ENCODE data around the gene HCAR3. TPM values are rescaled to one million over a fixed set of nuclear protein-coding genes. Genes with fewer than 3 reads are reported as not detected.
"Not testable (repeated sequence)": the region's sequence is repeated elsewhere in the genome, so short reads cannot be mapped to it uniquely, and the experiment has no call there.

HCAR3 gene
- 0.58 TPM for polyA plus RNA-seq (2012; ENCODE audit: low read depth, missing spikeins)

DNA sequence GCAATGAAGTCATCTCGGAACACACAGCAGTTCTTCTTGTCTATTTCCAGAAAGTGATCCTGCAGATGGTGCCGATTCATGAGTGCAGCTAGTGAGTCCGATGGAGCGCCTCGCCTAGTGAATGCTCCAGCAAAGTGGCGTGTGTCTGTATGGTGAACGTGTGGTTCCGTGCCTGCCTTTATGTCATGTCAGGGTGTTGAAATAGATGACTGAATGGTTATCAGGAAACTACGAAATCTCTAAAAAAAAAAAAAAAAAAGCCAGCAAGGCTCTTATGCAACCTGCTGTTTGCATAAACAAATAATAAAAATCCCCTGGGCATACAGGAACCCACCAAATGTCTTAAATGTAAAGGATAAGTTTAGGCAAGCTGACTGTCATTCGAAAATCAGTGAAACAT is at the start of gene HCAR3:
TSS of gene HCAR3 (minus strand) at position 154 of the 400 bp plus-strand sequence. CDS start at position 80, 74 bp downstream.
- not testable (repeated sequence) for DNase-seq (ENCODE audit: insufficient read length, low spot score)

DNA sequence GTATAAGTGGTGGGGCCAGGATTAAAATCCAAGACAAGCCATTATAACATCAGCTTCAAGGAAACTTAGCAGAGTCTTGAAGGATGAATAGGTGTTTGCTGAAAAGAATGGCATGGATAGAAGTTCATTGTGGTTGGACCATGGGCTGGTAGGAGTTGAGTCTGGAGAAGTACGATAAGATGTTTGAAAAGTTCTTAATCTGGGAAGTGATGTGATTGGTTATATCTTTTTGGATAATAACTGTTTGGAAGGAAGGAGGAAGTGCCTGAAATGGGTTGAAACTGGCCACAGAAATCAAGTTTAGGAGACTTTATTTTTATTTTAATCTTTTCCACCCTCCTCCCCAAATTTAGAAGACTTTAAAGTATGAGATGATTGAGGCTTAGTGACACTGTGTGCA is 41.0 kb upstream of the HCAR3 start:
- TF ChIP-seq SPI1 (IDR thresholded peaks at IDR 0.05; ENCODE audit: low read depth, low read length) (peak; percentile 14; the same call in 1 of the 2 replicates), TAF1 (IDR thresholded peaks at IDR 0.05; ENCODE audit: low read depth, low read length) (no peak)
- FAIRE-seq (no peak), DNase-seq (ENCODE audit: insufficient read length, low spot score) (no peak)

More for the DNA sequence above, at the start of gene HCAR3:
- not testable (repeated sequence) for FAIRE-seq

DNA sequence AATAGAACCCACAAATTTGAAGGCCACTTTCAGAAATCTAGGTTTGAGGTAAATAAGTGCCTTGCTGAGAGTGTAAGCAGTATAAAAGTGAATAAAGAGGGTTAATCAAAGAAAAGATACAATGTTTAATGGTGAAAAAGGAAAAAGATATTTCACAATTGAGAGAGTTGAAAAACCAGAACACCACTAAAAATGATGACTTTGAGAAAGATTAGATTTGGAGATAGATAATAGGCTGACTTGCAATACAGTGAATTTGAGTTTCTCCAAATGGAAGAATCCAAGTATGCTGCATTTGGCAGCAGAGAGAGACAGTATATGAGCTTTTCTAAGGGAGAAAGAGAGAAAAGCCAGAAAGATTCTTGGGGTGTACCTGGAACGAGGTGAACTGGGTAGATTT is 38.2 kb upstream of the HCAR3 start:
- FAIRE-seq (no peak), DNase-seq (ENCODE audit: insufficient read length, low spot score) (no peak)
- TF ChIP-seq TAF1 (IDR thresholded peaks at IDR 0.05; ENCODE audit: low read depth, low read length) = no peak
- no peak for TF ChIP-seq POLR2AphosphoS5 (IDR thresholded peaks at IDR 0.05; ENCODE audit: low read depth, low read length)
- no peak for TF ChIP-seq POU2F2 (IDR thresholded peaks at IDR 0.05; ENCODE audit: low read depth, low read length)
- no peak for TF ChIP-seq POLR2A (IDR thresholded peaks at IDR 0.05; ENCODE audit: low read depth, low read length)
- TF ChIP-seq SPI1 (IDR thresholded peaks at IDR 0.05; ENCODE audit: low read depth, low read length) = no peak
- TF ChIP-seq PAX5 (IDR thresholded peaks at IDR 0.05; ENCODE audit: insufficient read depth, low read length, severe bottlenecking) = no peak

DNA sequence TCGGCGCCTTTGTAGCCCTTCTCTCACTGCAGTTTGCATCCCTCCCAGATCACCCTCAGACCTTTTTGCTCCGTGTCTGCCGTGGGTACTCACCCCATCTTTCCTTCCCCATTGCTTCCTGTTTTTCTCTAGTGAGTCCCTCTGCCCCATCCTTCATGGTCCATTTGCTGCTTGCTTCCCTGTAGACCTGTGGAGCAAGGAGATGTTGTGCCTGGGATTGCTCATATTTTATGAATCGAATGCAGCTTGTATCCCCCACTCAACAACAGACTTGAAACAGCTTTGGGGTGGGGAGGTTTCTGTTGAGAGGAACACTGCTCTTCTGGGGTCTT is 36.7 kb upstream of the HCAR3 start:
- DNase-seq (ENCODE audit: insufficient read length, low spot score) (no peak), FAIRE-seq (no peak)
- TF ChIP-seq POU2F2 (IDR thresholded peaks at IDR 0.05; ENCODE audit: low read depth, low read length) (no peak), PAX5 (IDR thresholded peaks at IDR 0.05; ENCODE audit: insufficient read depth, low read length, severe bottlenecking) (no peak), TAF1 (IDR thresholded peaks at IDR 0.05; ENCODE audit: low read depth, low read length) (no peak), SPI1 (IDR thresholded peaks at IDR 0.05; ENCODE audit: low read depth, low read length) (no peak), POLR2A (IDR thresholded peaks at IDR 0.05; ENCODE audit: low read depth, low read length) (no peak), POLR2AphosphoS5 (IDR thresholded peaks at IDR 0.05; ENCODE audit: low read depth, low read length) (no peak)

DNA sequence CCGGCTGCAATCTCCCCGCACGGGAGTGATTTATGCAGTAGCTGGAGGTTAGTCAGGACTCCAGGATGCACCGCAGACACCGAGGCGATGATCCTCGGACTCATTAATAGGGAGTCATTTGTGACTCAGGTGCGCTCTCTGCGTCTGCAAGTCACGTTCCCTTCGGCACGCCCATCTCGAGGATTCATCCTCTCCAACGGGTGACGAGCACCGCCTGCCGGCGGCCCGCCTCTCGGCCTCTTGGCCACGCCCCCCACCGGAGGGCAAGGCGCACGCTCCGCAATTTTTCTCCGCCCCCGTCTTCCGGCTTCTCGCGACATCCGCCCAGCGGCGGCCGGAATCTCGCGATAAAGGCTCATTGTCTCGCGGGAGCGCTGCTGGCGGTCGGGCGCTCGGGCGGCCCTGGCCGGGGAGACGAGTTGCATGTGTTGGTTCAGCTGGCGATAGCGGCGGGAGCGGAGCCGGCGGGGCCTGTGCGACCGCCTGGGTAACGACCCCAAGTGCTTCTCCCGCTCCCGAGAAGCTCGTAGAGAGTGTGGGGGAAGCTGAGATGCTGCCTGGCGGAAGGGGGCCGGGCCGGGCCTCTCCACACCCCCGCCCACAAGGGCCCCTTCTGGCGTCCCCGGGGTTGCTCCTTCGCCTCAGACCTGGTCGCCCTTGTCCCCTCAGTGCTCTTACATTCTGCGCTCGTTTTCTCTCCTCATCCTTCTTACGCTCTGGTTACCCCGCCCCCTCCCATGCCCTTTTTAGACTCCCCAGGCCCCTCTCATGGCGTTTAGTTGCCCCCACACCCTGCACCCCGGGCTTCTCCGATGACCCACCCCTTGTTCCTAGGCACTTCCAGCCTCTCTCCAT is 36.1 kb upstream of the HCAR3 start, which contains the start of gene DENR:
TSS of gene DENR (plus strand) at position 361 of the 855 bp plus-strand sequence. CDS start 878 bp downstream, outside the sequence.
- peak; percentile 98 for FAIRE-seq
- TF ChIP-seq PAX5 (IDR thresholded peaks at IDR 0.05; ENCODE audit: insufficient read depth, low read length, severe bottlenecking) (peak; percentile 86), POLR2AphosphoS5 (IDR thresholded peaks at IDR 0.05; ENCODE audit: low read depth, low read length) (peak; percentile 79), POU2F2 (IDR thresholded peaks at IDR 0.05; ENCODE audit: low read depth, low read length) (peak; percentile 53; the same call in 1 of the 2 replicates), SPI1 (IDR thresholded peaks at IDR 0.05; ENCODE audit: low read depth, low read length) (no peak), TAF1 (IDR thresholded peaks at IDR 0.05; ENCODE audit: low read depth, low read length) (peak; percentile 78; the same call in 1 of the 2 replicates), POLR2A (IDR thresholded peaks at IDR 0.05; ENCODE audit: low read depth, low read length) (peak; percentile 87)

DNA sequence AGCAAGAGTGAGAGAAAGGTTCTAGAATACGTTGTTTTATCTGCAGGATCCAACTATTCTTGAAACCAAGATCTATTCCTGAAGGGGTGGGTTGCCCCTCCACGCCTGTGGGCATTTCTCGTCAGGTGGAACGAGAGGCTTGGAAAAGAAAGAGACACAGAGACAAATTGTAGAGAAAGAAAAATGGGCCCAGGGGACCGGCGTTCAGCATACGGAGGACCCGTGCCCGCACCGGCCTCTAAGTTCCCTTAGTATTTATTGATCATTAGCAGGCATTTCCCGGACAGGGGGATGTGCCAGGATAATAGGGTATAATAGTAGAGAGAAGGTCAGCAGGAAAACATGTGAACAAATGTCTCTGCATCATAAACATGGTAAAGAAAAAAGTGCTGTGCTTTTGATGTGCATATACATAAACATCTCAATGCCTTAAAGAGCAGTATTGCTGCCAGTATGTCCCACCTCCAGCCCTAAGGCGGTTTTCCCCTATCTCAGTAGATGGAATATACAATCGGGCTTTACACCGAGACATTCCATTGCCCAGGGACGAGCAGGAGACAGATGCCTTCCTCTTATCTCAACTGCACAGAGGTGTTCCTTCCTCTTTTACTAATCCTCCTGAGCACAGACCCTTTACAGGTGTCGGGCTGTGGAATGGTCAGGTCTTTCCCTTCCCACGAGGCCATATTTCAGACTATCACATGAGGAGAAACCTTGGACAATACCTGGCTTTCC is 34.3 kb upstream of the HCAR3 start:
- not testable (repeated sequence) for FAIRE-seq; DNase-seq (ENCODE audit: insufficient read length, low spot score)

More for the DNA sequence above, 36.1 kb upstream of the HCAR3 start, which contains the start of gene DENR:
- DNase-seq (ENCODE audit: insufficient read length, low spot score) = peak; percentile 87

DNA sequence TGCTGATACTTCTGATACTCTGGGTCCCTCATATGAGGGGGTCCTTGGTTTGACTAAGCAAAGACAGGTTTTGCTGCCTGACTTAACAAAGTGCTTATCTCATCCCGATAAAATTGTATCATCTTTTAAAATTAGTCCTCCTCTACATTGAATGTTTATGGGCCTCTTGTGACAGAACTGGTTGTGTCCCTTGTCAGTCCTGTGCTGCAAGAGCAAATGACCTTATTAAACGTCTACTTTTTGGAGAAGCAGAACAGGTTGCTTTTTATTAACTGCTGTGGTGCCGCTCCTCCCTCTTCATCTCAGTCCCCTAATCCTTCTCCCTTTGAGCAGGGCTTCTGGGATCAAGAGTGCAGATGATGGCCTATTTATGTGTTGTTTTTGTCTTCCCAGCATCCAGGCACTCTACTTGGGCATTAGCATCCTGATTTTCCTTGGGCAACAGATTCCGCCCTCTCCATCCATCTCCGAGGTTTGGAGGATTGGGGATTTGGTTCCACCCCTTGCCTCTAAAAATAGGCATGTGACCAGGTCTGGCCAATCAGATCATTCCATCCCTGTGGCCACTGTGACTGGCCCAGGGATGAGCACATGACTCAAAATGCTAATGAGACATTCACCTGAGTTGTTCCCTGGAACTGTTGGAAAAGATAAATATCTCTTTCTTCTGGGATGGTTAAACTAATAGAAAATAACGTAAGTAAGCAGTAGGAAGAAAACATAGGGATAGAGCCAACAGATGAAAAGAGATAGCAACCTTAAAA is 33.1 kb upstream of the HCAR3 start:
- no peak for FAIRE-seq
- DNase-seq (ENCODE audit: insufficient read length, low spot score) = no peak
- no peak for TF ChIP-seq POU2F2 (IDR thresholded peaks at IDR 0.05; ENCODE audit: low read depth, low read length)
- TF ChIP-seq SPI1 (IDR thresholded peaks at IDR 0.05; ENCODE audit: low read depth, low read length) = no peak
- no peak for TF ChIP-seq PAX5 (IDR thresholded peaks at IDR 0.05; ENCODE audit: insufficient read depth, low read length, severe bottlenecking)
- no peak for TF ChIP-seq POLR2A (IDR thresholded peaks at IDR 0.05; ENCODE audit: low read depth, low read length)
- no peak for TF ChIP-seq POLR2AphosphoS5 (IDR thresholded peaks at IDR 0.05; ENCODE audit: low read depth, low read length)
- no peak for TF ChIP-seq TAF1 (IDR thresholded peaks at IDR 0.05; ENCODE audit: low read depth, low read length)

DNA sequence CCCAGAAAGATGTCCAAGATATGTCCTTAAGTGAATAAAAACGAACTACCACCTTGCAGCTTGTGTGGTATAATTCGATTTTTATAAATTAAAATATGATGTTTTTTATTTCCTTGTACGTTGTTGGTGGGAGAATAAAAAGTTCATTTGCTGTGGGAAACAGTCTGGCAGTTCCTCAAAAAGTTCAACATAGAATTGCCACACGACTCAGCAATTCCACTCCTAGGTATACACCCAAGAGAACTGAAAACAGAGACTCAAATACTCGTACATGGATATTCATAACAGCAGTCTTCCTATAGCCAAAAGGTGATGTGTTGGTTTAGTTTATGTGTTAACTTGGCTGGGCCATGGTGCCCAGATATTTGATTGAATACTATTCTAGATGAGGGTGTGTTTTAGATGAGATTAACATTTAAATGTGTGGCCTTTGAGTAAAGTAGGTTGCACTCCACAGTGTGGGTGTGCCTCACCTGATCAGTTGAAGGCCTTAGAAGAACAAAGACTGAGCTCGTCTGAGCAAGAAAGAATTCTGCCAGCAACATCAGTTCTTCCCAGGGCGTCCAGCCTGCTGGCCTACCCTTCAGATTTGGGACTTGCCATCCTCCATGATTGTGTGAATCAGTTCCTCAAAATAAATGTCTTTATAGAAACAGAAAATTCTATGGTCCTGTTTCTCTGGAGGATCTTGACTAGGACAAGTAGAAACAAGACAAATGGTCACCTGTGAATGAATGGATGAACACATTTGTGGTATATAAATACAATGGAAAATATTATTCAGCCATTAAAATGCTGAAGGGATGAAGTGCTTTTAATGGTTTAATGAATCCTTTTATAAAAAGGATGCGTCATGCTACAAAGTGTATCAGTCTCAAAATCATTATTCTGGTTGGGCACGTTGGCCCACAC is 30.9 kb upstream of the HCAR3 start:
- FAIRE-seq (no peak), DNase-seq (ENCODE audit: insufficient read length, low spot score) (no peak)
- TF ChIP-seq POLR2AphosphoS5 (IDR thresholded peaks at IDR 0.05; ENCODE audit: low read depth, low read length) (no peak), SPI1 (IDR thresholded peaks at IDR 0.05; ENCODE audit: low read depth, low read length) (peak; percentile 33)

DNA sequence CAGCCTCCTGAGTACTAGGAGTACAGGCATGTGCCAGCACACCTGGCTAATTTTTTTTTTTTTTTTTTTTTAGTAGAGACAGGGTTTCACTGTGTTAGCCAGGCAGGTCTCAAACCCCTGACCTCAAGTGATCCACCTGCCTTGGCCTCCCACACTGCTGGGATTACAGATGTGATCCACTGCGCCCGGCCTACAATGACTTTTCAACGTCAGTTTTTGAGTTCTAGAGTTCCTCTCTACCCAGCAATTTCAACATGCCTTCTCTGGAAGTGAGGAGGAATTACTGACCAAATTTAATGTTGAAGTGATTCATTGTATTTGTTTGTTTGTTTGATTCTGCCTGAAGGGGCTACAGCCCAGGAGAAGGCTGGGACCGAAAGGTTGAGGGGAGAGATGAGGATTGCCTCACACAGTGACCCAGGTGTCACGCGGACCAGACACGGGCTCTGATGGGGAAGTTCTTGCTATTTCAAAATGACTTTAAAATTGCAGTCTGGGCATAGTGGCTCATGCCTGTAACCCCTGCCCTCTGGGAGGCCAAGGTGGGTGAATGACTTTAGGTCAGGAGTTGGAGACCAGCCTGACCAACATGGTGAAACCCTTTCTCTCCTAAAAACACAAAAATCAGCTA is 27.4 kb upstream of the HCAR3 start:
- TF ChIP-seq POLR2A (IDR thresholded peaks at IDR 0.05; ENCODE audit: low read depth, low read length) = no peak
- FAIRE-seq (no peak), DNase-seq (ENCODE audit: insufficient read length, low spot score) (no peak)

Data from GM12891 (cell line).